ENCODE measurements around the gene TMEM222. TPM values are rescaled to one million over a fixed set of nuclear protein-coding genes. Genes with fewer than 3 reads are reported as not detected.

Gene TMEM222
- total RNA-seq, 1 donor from 2014 or later, result 39.8 TPM

GRCh38 chr1:27303509-27303908 is 18.5 kb upstream of the TMEM222 start:
- intact Hi-C loops (cut with micrococcal nuclease), result no loop called here

- intact Hi-C loops (cut with micrococcal nuclease), result no loop called here
Measured at GRCh38 chr1:27306071-27306470, 15.9 kb upstream of the TMEM222 start.

GRCh38 chr1:27306892-27307761 is 14.8 kb upstream of the TMEM222 start:
- intact Hi-C loops (cut with micrococcal nuclease), result no loop called here

GRCh38 chr1:27307874-27308598 is 13.9 kb upstream of the TMEM222 start:
- intact Hi-C loops (cut with micrococcal nuclease), result no loop called here

GRCh38 chr1:27314169-27314568 is 7.8 kb upstream of the TMEM222 start:
- intact Hi-C loops (cut with micrococcal nuclease), result no loop called here

- intact Hi-C loops (cut with micrococcal nuclease), result no loop called here
Measured at GRCh38 chr1:27314737-27315136, 7.2 kb upstream of the TMEM222 start.

GRCh38 chr1:27316860-27317259 is 5.1 kb upstream of the TMEM222 start:
- intact Hi-C loops (cut with micrococcal nuclease), result no loop called here

GRCh38 chr1:27318136-27318535 is 3.8 kb upstream of the TMEM222 start:
- intact Hi-C loops (cut with micrococcal nuclease), result no loop called here

GRCh38 chr1:27318596-27318995 is 3.4 kb upstream of the TMEM222 start:
- intact Hi-C loops (cut with micrococcal nuclease), result no loop called here

GRCh38 chr1:27322569-27323240 is 742 bp downstream of the TMEM222 start:
- intact Hi-C loops (cut with micrococcal nuclease), result loop anchor here (1.0 to 5.0 kb wide), 5 partner anchors 19 to 350 kb away; partner anchors contain the start of genes AHDC1, GPR3 and IFI6

- intact Hi-C loops (cut with micrococcal nuclease), result no loop called here
Measured at GRCh38 chr1:27325286-27325685, 3.3 kb downstream of the TMEM222 start.

- intact Hi-C loops (cut with micrococcal nuclease), result no loop called here
Measured at GRCh38 chr1:27327964-27328363, 6.0 kb downstream of the TMEM222 start.

GRCh38 chr1:27330786-27331185 is 8.8 kb downstream of the TMEM222 start:
- intact Hi-C loops (cut with micrococcal nuclease), result no loop called here

GRCh38 chr1:27331426-27331825 is 9.5 kb downstream of the TMEM222 start:
- intact Hi-C loops (cut with micrococcal nuclease), result no loop called here

- intact Hi-C loops (cut with micrococcal nuclease), result loop anchor here (2.0 kb wide), 1 partner anchor 63 kb away; no protein-coding TSS in a partner anchor
Measured at GRCh38 chr1:27331922-27332321, 10.0 kb downstream of the TMEM222 start.

- intact Hi-C loops (cut with micrococcal nuclease), result loop anchor here (2.0 kb wide), 1 partner anchor 62 kb away; no protein-coding TSS in a partner anchor
Measured at GRCh38 chr1:27332536-27333281, 10.7 kb downstream of the TMEM222 start.

GRCh38 chr1:27333717-27334279 is 11.8 kb downstream of the TMEM222 start:
- intact Hi-C loops (cut with micrococcal nuclease), result loop anchor here (2.0 kb wide), 1 partner anchor 61 kb away; no protein-coding TSS in a partner anchor

GRCh38 chr1:27335506-27336422 is 13.8 kb downstream of the TMEM222 start:
- intact Hi-C loops (cut with micrococcal nuclease), result no loop called here

- intact Hi-C loops (cut with micrococcal nuclease), result no loop called here
Measured at GRCh38 chr1:27336756-27337155, 14.8 kb downstream of the TMEM222 start.
